Stomach (tissue), 4 donors: ENCODE data around the gene MYOT.

ENCODE experiments used
- CTCF ChIP-seq, 7 experiments: fragments of 450-650 bp in 4 of 7; fragments of 200-600 bp in 3 of 7; sonication (generic) in 3 of 7; IDR thresholded peaks; one replicate each; pipeline ENCODE4 v1.5.1; 2016 to 2019; ENCODE audit warnings: antibody characterized with exemption in 7 of 7, control low read depth in 2 of 7, mild to moderate bottlenecking in 1 of 7
- EP300 ChIP-seq: sonication (generic); formaldehyde crosslinking; IDR thresholded peaks from one replicate; pipeline ENCODE4 v1.6.1; 2017; ENCODE audit warnings: antibody characterized with exemption
- POLR2A ChIP-seq, 4 donors: fragments of 450-650 bp; IDR thresholded peaks; one replicate each; pipeline ENCODE4 v1.6.1; 2016; ENCODE audit warnings: antibody characterized with exemption in 4 of 4, control low read depth in 2 of 4, mild to moderate bottlenecking in 1 of 4, moderate library complexity in 1 of 4

- no peak for TF ChIP-seq EP300
- TF ChIP-seq CTCF (IDR thresholded peaks at IDR 0.05) = no peak
- TF ChIP-seq POLR2A (IDR thresholded peaks at IDR 0.05) = no peak
Observed at GRCh38 chr5:137836298-137836697, 31.4 kb upstream of the MYOT start.
